ENCODE results near the gene PAX2. TPM values are rescaled to one million over a fixed set of nuclear protein-coding genes. Genes with fewer than 3 reads are reported as not detected.

The PAX2 gene
- total RNA-seq, 2 experiments from 2014 or later = not detected

- Mint-ChIP-seq H3K4me3 (no peak overlapping the region), H3K27me3 (peaks cover 47% of the 10 kb centered on the region), H3K4me1 (ENCODE audit: low read depth) (no peaks in the 10 kb centered on the region), H3K27ac (no peak overlapping the region), H3K36me3 (ENCODE audit: low read depth) (no peaks in the 10 kb centered on the region), H3K9me3 (no peaks in the 10 kb centered on the region)
- ATAC-seq = no peak
- no peak for TF ChIP-seq CTCF (IDR thresholded peaks at IDR 0.05)
- ChIA-PET POLR2A (no interaction called here), CTCF (no interaction called here)
- intact Hi-C loops (cut with micrococcal nuclease) = no loop called here
- DNase-seq = no peak
Observed at GRCh38 chr10:100803908-100804307, 58.5 kb downstream of the PAX2 start.

GRCh38 chr10:100805543-100806355 is 60.4 kb downstream of the PAX2 start:
- DNase-seq (no peak), ATAC-seq (no peak)
- H3K9me3 Mint-ChIP-seq = no peaks in the 10 kb centered on the region
- H3K4me3 Mint-ChIP-seq = no peak overlapping the region
- H3K27ac Mint-ChIP-seq = no peak overlapping the region
- POLR2A ChIA-PET = no interaction called here
- H3K27me3 Mint-ChIP-seq = peaks cover 45% of the 10 kb centered on the region
- CTCF ChIA-PET = no interaction called here
- no peaks in the 10 kb centered on the region for H3K36me3 Mint-ChIP-seq (ENCODE audit: low read depth)
- TF ChIP-seq CTCF (IDR thresholded peaks at IDR 0.05) = no peak
- no peaks in the 10 kb centered on the region for H3K4me1 Mint-ChIP-seq (ENCODE audit: low read depth)
- intact Hi-C loops (cut with micrococcal nuclease) = no loop called here

GRCh38 chr10:100806356-100806645 is 60.9 kb downstream of the PAX2 start:
- no peaks in the 10 kb centered on the region for H3K4me1 Mint-ChIP-seq (ENCODE audit: low read depth)
- H3K27ac Mint-ChIP-seq = no peak overlapping the region
- no peaks in the 10 kb centered on the region for H3K36me3 Mint-ChIP-seq (ENCODE audit: low read depth)
- intact Hi-C loops (cut with micrococcal nuclease) = no loop called here
- ChIA-PET POLR2A (no interaction called here), CTCF (no interaction called here)
- no peaks in the 10 kb centered on the region for H3K9me3 Mint-ChIP-seq
- DNase-seq (no peak), ATAC-seq (no peak)
- no peak for TF ChIP-seq CTCF (IDR thresholded peaks at IDR 0.05)
- no peak overlapping the region for H3K4me3 Mint-ChIP-seq
- H3K27me3 Mint-ChIP-seq = peaks cover 50% of the 10 kb centered on the region

- intact Hi-C loops (cut with micrococcal nuclease) = no loop called here
- no peak for TF ChIP-seq CTCF (IDR thresholded peaks at IDR 0.05)
- Mint-ChIP-seq H3K4me3 (no peak overlapping the region), H3K9me3 (no peaks in the 10 kb centered on the region), H3K27me3 (peaks cover 50% of the 10 kb centered on the region), H3K27ac (no peak overlapping the region), H3K36me3 (ENCODE audit: low read depth) (no peaks in the 10 kb centered on the region), H3K4me1 (ENCODE audit: low read depth) (no peaks in the 10 kb centered on the region)
- POLR2A ChIA-PET = no interaction called here
- no peak for ATAC-seq
- no peak for DNase-seq
- CTCF ChIA-PET = no interaction called here
Observed at GRCh38 chr10:100807241-100807951, 62.0 kb downstream of the PAX2 start.

- ChIA-PET CTCF (no interaction called here), POLR2A (no interaction called here)
- ATAC-seq (no peak), DNase-seq (no peak)
- H3K27ac Mint-ChIP-seq = no peak overlapping the region
- H3K36me3 Mint-ChIP-seq (ENCODE audit: low read depth) = no peaks in the 10 kb centered on the region
- intact Hi-C loops (cut with micrococcal nuclease) = no loop called here
- H3K4me1 Mint-ChIP-seq (ENCODE audit: low read depth) = no peaks in the 10 kb centered on the region
- no peaks in the 10 kb centered on the region for H3K9me3 Mint-ChIP-seq
- TF ChIP-seq CTCF (IDR thresholded peaks at IDR 0.05) = no peak
- no peak overlapping the region for H3K4me3 Mint-ChIP-seq
- H3K27me3 Mint-ChIP-seq = peaks cover 47% of the 10 kb centered on the region
Observed at GRCh38 chr10:100808876-100809275, 63.5 kb downstream of the PAX2 start.
